Measurements from ENCODE around the gene NSUN3. TPM values are rescaled to one million over a fixed set of nuclear protein-coding genes. Genes with fewer than 3 reads are reported as not detected.

NSUN3 gene
- total and polyA plus RNA-seq, 2 of the 8 experiments (the other 6 are each of a cell fraction or from before 2014, with no cell fraction given) = 2.1 to 5.1 TPM

DNA sequence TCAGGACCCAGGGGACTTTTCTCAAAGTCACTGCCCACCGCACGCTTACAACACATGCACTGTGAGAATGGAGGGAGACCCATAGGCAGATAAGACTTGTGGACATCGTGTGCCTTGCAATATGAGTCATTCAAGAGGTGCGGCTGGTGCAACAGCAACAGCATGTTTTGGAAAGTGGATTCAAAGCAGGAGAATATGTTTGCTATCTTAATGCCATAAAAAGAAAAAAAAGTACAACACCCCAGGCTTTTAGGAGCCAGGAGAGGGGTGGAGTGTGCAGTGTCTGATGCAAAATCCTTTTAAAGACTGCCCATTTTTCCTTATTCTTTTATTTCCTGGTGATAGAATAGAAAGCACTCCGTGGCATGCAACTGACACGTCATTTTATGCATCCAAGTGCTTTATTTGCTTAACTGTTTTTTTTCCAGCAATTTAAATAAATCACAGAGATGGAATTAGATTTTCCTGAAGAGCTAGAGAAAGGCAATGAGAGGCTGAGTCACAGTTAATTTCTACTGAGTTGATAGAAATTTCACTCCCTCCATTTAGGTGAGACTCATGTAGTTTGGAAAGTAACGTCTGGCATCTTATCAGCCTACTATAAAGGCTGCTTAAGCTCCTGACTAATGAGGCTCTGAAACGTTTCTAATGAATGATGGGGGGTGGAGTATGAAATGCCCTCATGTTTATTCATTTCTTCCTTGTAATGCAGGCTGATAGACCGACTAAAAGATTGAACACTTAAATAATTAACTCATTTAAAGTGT, 96.4 kb downstream of the NSUN3 start (continued):
- TF ChIP-seq BRCA1 (IDR thresholded peaks at IDR 0.05; ENCODE audit: low read depth, low read length) = no peak
- no peak for TF ChIP-seq USF2 (IDR thresholded peaks at IDR 0.05; ENCODE audit: low read length)
- no peak for TF ChIP-seq HDAC6 (IDR thresholded peaks at IDR 0.05; ENCODE audit: low read depth, low read length)
